ENCODE measurements around the gene GIPC2.

Gene GIPC2

DNA sequence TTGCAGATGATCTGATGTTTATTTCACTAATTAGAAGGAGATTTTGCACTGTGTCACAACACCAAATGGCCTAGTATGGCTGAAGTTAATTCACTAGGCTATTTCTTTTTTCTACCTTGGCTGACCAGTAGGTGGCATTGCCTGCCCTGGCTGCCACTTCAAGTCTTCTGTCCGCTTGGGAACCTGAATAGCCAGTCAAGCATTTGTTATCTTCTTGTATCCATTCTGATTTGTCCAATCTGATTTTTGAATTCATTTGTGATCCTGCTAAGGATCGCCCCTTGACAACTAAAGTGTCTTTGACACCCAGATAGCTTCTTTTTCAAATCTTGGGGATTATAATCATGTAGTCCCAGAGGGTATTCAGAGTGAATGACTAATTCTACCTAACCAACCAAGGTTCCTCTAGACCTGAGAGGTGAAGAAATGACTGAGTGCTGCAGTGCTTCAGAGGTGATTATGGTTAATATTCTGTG is 99.4 kb downstream of the GIPC2 start:
- peak in 1 of 2 donors; percentile 2 for DNase-seq (ENCODE audit: low read depth in 2 of 2)

GRCh38 chr1:78146205-78146771 is 100.5 kb downstream of the GIPC2 start:
- DNase-seq (ENCODE audit: low read depth in 2 of 2) = no peak

DNA sequence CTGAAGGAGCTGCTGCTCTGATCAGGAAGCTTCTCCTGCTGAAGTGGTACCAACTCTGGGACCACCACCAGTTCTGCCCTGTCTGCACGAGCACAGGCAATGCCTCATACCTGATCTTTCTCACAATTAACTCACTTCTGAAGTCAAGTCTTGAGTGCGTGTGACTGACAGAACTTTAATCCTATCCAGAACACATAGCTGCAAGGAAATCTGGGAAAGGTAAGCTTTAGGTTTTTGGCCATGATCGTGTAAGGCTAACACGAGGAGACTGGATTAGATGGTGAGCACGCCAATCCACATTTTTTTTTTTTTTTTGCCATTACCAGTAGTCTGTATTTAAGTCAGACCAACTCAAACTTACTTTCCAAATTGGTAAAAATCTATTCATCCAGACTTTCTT is 101.3 kb downstream of the GIPC2 start:
- DNase-seq (ENCODE audit: low read depth in 2 of 2) = no peak

DNA sequence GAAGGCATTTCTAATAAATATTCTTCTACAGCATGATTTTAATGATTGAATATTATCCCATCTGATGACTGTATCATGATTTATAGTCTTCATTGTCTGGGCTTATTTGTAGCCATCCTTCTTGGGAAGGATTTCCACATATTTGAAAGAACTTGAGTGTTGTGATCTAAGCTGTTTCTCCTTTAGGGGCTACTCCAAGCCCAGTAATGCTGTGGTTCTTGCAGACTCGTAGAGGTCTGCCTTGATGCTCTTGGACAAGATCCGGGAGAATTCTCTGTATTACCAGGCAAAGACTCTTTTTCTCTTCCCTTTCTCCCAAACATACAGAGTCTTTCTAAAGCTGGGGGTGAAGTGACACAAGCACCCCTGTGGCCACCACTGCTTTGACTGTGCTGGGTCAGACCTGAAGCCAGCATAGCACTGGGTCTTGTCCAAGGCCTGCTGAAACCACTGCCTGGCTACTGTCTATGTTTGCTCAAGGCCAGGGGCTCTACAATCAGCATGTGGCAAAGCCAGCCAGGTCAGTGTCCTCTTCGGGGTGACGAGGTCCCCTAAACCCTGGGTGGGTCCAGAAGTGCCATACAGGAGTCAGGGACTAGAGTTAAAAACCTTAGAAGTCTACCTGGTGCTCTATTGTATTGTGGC is 107.4 kb downstream of the GIPC2 start:
- no peak for DNase-seq (ENCODE audit: low read depth in 2 of 2)

DNA sequence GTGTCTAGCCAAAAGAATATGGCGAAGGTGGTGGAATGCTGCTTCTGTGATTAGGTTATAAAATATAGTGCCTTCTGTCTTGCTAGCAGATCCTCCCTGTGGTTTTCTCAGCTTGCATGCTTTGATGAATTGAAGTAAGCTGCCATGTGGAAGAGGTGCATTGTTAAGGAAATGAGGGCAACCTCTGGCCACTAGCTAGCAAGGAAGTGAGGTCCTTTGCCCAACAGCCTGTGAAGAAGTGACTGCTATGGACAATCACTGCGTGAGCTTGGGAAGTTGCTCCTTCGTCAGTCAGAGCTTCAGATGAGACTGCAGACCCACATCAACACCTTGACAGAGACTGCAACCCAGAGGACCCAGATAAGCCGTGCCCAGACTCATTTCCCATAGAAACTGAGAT is 109.4 kb downstream of the GIPC2 start:
- no peak for DNase-seq (ENCODE audit: low read depth in 2 of 2)

GRCh38 chr1:78156805-78157521 is 111.2 kb downstream of the GIPC2 start:
- DNase-seq (ENCODE audit: low read depth in 2 of 2) = no peak

DNA sequence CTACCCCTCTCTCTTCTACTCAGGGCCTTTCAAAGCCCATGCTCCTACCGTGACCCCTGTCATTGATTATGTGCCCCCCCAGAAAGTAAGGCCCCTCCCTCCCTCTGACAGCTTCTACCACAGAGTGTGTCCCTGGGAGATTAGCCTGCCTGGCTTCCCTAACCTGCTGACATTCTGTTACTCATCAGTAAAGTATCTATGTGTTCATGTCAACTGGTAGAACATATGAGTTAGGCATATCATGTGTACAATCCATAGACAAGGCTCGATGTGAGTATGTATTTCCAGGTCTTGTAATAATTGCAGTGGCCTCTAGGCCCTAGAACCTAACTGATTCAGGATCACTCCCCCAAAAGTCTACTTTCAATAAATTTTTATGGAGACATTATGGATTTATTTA is 120.0 kb downstream of the GIPC2 start:
- DNase-seq (ENCODE audit: low read depth in 2 of 2) = no peak

GRCh38 chr1:78168306-78168705 is 122.5 kb downstream of the GIPC2 start:
- no peak for DNase-seq (ENCODE audit: low read depth in 2 of 2)

DNA sequence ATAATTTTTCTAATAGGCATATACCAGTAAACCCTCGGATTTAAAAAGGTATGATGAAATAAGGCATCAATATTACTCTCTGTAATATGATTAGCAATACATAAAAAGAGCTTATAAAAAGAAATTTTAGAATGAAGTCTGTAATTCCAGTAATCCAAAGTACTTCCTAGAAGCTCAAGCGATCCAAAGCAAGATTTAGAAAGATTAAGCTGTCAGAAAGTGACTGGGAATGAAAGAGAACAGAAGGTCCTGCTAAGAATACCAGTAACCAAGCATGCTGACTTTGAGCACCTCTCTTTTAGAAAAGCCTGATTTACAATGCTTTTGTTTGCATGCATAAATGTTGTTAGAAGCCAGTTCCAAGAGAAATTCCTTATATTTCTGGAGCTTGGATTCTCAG is 125.1 kb downstream of the GIPC2 start:
- no peak for DNase-seq (ENCODE audit: low read depth in 2 of 2)

DNA sequence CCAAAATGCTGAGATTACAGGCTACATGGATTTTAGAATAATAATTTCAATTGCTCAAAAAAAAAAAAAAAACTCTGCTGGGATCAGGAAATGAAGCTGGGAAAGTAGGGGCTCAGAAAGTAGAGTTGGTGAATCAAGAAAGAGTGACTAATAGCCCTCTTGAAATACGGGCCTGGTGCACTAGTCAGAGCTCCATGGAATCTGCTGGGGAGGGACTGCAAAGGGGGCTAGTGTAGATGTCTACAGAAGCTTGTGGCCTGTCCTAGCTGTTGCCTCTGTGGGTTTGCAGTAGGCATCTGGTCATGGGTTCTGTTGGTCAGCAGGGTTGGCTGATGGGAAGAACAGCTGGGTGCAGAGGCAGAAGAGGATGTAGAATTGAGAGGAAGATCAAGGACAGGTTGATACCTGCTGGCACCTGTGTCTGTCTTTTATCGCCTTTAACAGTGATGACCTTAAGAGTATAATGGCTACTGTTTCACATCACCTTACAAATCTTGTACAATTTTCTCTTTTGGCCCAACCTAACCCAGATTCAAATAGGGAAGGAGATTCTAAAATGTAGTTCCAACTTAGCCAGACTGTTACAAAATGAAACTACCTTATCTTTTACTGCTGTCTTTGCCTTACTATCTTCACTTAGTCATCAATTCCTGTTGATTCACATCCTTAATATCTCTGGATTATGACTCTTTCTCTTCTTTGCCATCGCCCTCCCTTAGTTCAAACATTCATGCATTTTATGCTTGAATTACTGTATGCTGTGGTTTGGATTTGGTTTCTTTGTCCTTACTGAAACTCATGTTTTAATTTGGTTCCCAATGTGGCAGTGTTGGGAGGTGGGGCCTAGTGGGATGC is 126.2 kb downstream of the GIPC2 start:
- no peak for DNase-seq (ENCODE audit: low read depth in 2 of 2)

DNA sequence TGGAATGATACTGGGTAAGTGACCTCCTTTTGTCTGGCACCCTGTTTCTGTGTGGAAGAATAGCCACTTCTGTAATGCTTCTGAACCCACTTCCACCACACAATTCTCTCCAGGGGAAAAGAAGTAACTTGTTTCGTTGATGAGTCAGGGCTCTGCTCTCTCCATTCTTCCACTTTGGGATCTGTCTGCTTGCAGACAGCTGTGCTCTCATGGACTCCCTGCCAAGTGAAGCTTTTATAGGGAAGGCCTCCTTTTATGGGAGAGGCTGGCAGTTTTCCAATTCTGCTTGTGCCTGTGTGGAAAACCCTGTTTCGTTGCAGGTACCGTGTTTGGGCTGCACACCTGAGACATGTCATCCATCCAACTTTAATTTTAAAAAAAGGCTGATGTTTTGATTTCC is 130.7 kb downstream of the GIPC2 start:
- DNase-seq (ENCODE audit: low read depth in 2 of 2) = no peak

DNA sequence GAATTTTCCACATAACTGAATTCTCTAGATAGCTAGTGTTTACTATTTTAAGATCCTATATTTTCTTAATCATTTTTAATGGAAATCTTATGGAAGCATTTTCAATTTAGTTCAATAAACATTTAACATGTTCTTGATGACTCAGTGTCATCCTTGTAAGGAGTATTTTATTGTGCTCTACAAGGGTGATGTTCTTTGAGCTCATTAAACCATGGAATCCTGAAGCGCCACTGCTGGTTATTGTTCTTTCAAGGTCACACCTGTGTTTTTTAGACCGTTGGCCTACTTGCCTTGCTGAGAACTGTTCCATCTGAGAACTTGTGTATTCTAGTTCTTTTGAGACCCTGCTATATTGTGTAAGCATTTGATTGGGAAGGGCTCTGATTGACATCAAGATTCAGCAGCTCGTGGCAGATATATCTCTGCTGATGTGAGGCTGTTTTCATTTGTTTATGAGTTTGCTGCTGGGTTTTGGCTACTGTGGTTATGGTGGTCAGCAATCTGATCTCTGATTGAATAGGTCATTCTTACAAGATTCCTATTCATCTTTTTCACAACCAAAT is 132.0 kb downstream of the GIPC2 start:
- no peak for DNase-seq (ENCODE audit: low read depth in 2 of 2)

- no peak for DNase-seq (ENCODE audit: low read depth in 2 of 2)
Observed at GRCh38 chr1:78178816-78179215, 133.1 kb downstream of the GIPC2 start.

- no peak for DNase-seq (ENCODE audit: low read depth in 2 of 2)
Observed at GRCh38 chr1:78184460-78185072, 138.8 kb downstream of the GIPC2 start.
